Fibroblast of lung (primary cell): Measurements from ENCODE around the gene EPHB4. TPM values are rescaled to one million over a fixed set of nuclear protein-coding genes. Genes with fewer than 3 reads are reported as not detected.

Source experiments
- DNase-seq, 2 donors: peaks; one replicate each; pipeline versions ENCODE4 v3.0.0 to v3.0.0-alpha.2; 2010; ENCODE audit warnings: low read depth in 2 of 2
- H2AFZ ChIP-seq: 2 replicates; pipeline ENCODE4 v1.5.1; 2012; ENCODE audit warnings: low read length, control low read depth, inconsistent platforms
- H3K27ac ChIP-seq: 2 replicates; pipeline ENCODE4 v1.5.1; 2011; ENCODE audit warnings: low read length, control low read depth; ENCODE audit not compliant: insufficient read depth
- H3K27me3 ChIP-seq: 2 replicates; pipeline ENCODE4 v1.5.1; 2011; ENCODE audit warnings: mild to moderate bottlenecking, low read length; ENCODE audit not compliant: control insufficient read depth, insufficient read depth
- H3K36me3 ChIP-seq: 2 replicates; pipeline ENCODE4 v1.5.1; 2011; ENCODE audit warnings: low read length; ENCODE audit not compliant: control insufficient read depth, insufficient read depth
- H3K4me1 ChIP-seq: 2 replicates; pipeline ENCODE4 v1.5.1; 2011; ENCODE audit warnings: low read length; ENCODE audit not compliant: control insufficient read depth, insufficient read depth; ENCODE audit errors: extremely low read depth
- H3K4me2 ChIP-seq: 2 replicates; pipeline ENCODE4 v1.5.1; 2011; ENCODE audit warnings: low read length, control low read depth; ENCODE audit not compliant: insufficient read depth; ENCODE audit errors: extremely low read depth
- H3K4me3 ChIP-seq, 4 experiments: fragments of 200-600 bp in 1 of 4; sonication (generic) in 1 of 4; replicated peaks in 1 of 4; 2 replicates each; pipeline ENCODE4 v1.5.1; 2011 to 2016; ENCODE audit warnings: low read length in 4 of 4, low read depth in 3 of 4, mild to moderate bottlenecking in 3 of 4, control low read depth in 2 of 4, inconsistent platforms in 1 of 4, mixed read lengths in 1 of 4; ENCODE audit not compliant: insufficient read depth in 1 of 4; ENCODE audit errors: control extremely low read depth in 1 of 4
- H3K79me2 ChIP-seq: 2 replicates; pipeline ENCODE4 v1.5.1; 2012; ENCODE audit warnings: mild to moderate bottlenecking, low read length, inconsistent platforms; ENCODE audit not compliant: control insufficient read depth, insufficient read depth
- H3K9ac ChIP-seq: 2 replicates; pipeline ENCODE4 v1.5.1; 2011; ENCODE audit warnings: mild to moderate bottlenecking, low read length, control low read depth; ENCODE audit not compliant: insufficient read depth
- H3K9me3 ChIP-seq: 2 replicates; pipeline ENCODE4 v1.5.1; 2012; ENCODE audit warnings: low read depth, low read length; ENCODE audit not compliant: control insufficient read depth, insufficient read depth
- H4K20me1 ChIP-seq: 2 replicates; pipeline ENCODE4 v1.5.1; 2011; ENCODE audit warnings: low read length; ENCODE audit not compliant: control insufficient read depth, insufficient read depth; ENCODE audit errors: extremely low read depth
- CTCF ChIP-seq, 2 donors: IDR thresholded peaks in 1 of 2; conservative IDR thresholded peaks in 1 of 2; 1 replicate in 1 of 2; 2 replicates in 1 of 2; pipeline ENCODE4 v1.5.1; 2011 to 2012; ENCODE audit warnings: low read length in 2 of 2, control low read depth in 1 of 2, inconsistent platforms in 1 of 2, low read depth in 1 of 2, mild to moderate bottlenecking in 1 of 2
- EZH2 ChIP-seq: IDR thresholded peaks from 2 replicates; pipeline ENCODE4 v1.5.1; 2012; ENCODE audit warnings: low read length, control low read depth, mild to moderate bottlenecking; ENCODE audit errors: missing control alignments
- polyA plus RNA-seq, 2 donors: library from polyadenylated mRNA; depleted of rRNA in 1 of 2; stranded (reverse) in 1 of 2; unstranded in 1 of 2; fragments of >200 nt; gene quantifications; 2 replicates each; pipeline ENCODE4 v1.2.1, GENCODE V29; 2011 to 2012; ENCODE audit warnings: missing spikeins in 1 of 2
- total RNA-seq: library from RNA; depleted of rRNA; stranded (reverse); fragments of >200 nt; gene quantifications from 2 replicates; pipeline ENCODE4 v1.2.1, GENCODE V29; 2014

The EPHB4 gene
- total and polyA plus RNA-seq, 2 donors (not counting 1 experiment from before 2014, with no cell fraction given) = 28.5 to 98.8 TPM

- no peaks in the 10 kb centered on the region for H3K9me3 ChIP-seq
- no peaks in the 10 kb centered on the region for H3K36me3 ChIP-seq
- H3K4me2 ChIP-seq = no peak overlapping the region
- no peaks in the 10 kb centered on the region for H4K20me1 ChIP-seq
- no peak overlapping the region for H2AFZ ChIP-seq
- H3K9ac ChIP-seq = no peak overlapping the region
- TF ChIP-seq CTCF (conservative IDR thresholded peaks at IDR 0.05 in 1 of 2, IDR thresholded peaks at IDR 0.05 in 1 of 2; ENCODE audit: low read depth in 1 of 2, low read length in 2 of 2) = no peak
- TF ChIP-seq EZH2 = no peak
- DNase-seq = no peak
- H3K27me3 ChIP-seq = peaks cover 5% of the 10 kb centered on the region
- H3K4me3 ChIP-seq = no peak overlapping the region
- no peak overlapping the region for H3K27ac ChIP-seq
- no peaks in the 10 kb centered on the region for H3K4me1 ChIP-seq
- no peaks in the 10 kb centered on the region for H3K79me2 ChIP-seq
Observed at GRCh38 chr7:100759357-100760171, 67.8 kb downstream of the EPHB4 start.

GRCh38 chr7:100753750-100754149 lies 73.6 kb downstream of the EPHB4 start:
- Histone ChIP-seq H3K79me2 (no peaks in the 10 kb centered on the region), H3K27me3 (peaks cover 27% of the 10 kb centered on the region), H3K9ac (no peak overlapping the region), H4K20me1 (no peaks in the 10 kb centered on the region), H3K9me3 (no peaks in the 10 kb centered on the region), H3K4me3 (no peak overlapping the region), H3K4me2 (no peak overlapping the region), H3K27ac (no peak overlapping the region), H3K36me3 (no peaks in the 10 kb centered on the region), H2AFZ (no peak overlapping the region), H3K4me1 (no peaks in the 10 kb centered on the region)
- peak in 1 of 2 donors; percentile 54 for DNase-seq
- TF ChIP-seq CTCF (conservative IDR thresholded peaks at IDR 0.05 in 1 of 2, IDR thresholded peaks at IDR 0.05 in 1 of 2; ENCODE audit: low read depth in 1 of 2, low read length in 2 of 2) (no peak), EZH2 (no peak)

GRCh38 chr7:100752994-100753393 lies 74.3 kb downstream of the EPHB4 start:
- Histone ChIP-seq H3K27ac (no peak overlapping the region), H3K27me3 (peaks cover 22% of the 10 kb centered on the region), H3K79me2 (no peaks in the 10 kb centered on the region), H3K4me1 (no peaks in the 10 kb centered on the region), H3K9me3 (no peaks in the 10 kb centered on the region), H3K9ac (no peak overlapping the region), H3K36me3 (no peaks in the 10 kb centered on the region), H2AFZ (no peak overlapping the region), H3K4me3 (no peak overlapping the region), H4K20me1 (no peaks in the 10 kb centered on the region), H3K4me2 (no peak overlapping the region)
- DNase-seq = no peak
- TF ChIP-seq EZH2 = no peak
- no peak for TF ChIP-seq CTCF (conservative IDR thresholded peaks at IDR 0.05 in 1 of 2, IDR thresholded peaks at IDR 0.05 in 1 of 2; ENCODE audit: low read depth in 1 of 2, low read length in 2 of 2)

Other genes with a start within 250 kb of the EPHB4 start
- gene LRCH4, start 241.4 kb downstream of the EPHB4 start, total RNA-seq = 5.6 and 7.3 TPM in 2 replicates
- gene LRCH4, start 241.4 kb downstream of the EPHB4 start, polyA plus RNA-seq = 9.6 and 11.6 TPM in 2 replicates
- gene FBXO24, start 241.2 kb downstream of the EPHB4 start, total RNA-seq = 0.33 and 0.51 TPM in 2 replicates
- 0.23 and 0.32 TPM in 2 replicates for gene FBXO24, start 241.2 kb downstream of the EPHB4 start, polyA plus RNA-seq
- gene PCOLCE, start 225.2 kb downstream of the EPHB4 start, total RNA-seq = 116 and 128 TPM in 2 replicates
- gene PCOLCE, start 225.2 kb downstream of the EPHB4 start, polyA plus RNA-seq = 176 and 211 TPM in 2 replicates
- 3.9 and 5.9 TPM in 2 replicates for gene MOSPD3, start 215.0 kb downstream of the EPHB4 start, total RNA-seq
- gene MOSPD3, start 215.0 kb downstream of the EPHB4 start, polyA plus RNA-seq = 12.8 and 13.8 TPM in 2 replicates
- gene TFR2, start 186.0 kb downstream of the EPHB4 start, total RNA-seq = under 0.01 TPM in 1 of 2 replicates, not detected in the other
- 0.08 and 0.16 TPM in 2 replicates for gene TFR2, start 186.0 kb downstream of the EPHB4 start, polyA plus RNA-seq
- not detected in 2 replicates for gene ACTL6B, start 171.1 kb downstream of the EPHB4 start, total RNA-seq
- not detected in 2 replicates for gene ACTL6B, start 171.1 kb downstream of the EPHB4 start, polyA plus RNA-seq
- 64.5 and 85.2 TPM in 2 replicates for gene GNB2, start 153.8 kb downstream of the EPHB4 start, total RNA-seq
- 145 and 170 TPM in 2 replicates for gene GNB2, start 153.8 kb downstream of the EPHB4 start, polyA plus RNA-seq
- gene GIGYF1, start 133.3 kb downstream of the EPHB4 start, total RNA-seq = 14.4 and 15.9 TPM in 2 replicates
- 3.8 and 4.0 TPM in 2 replicates for gene GIGYF1, start 133.3 kb downstream of the EPHB4 start, polyA plus RNA-seq
- gene POP7, start 121.4 kb downstream of the EPHB4 start, total RNA-seq = 31.1 and 31.9 TPM in 2 replicates
- 19.4 and 22.9 TPM in 2 replicates for gene POP7, start 121.4 kb downstream of the EPHB4 start, polyA plus RNA-seq
- not detected in 2 replicates for gene EPO, start 107.1 kb downstream of the EPHB4 start, total RNA-seq
- not detected in 2 replicates for gene EPO, start 107.1 kb downstream of the EPHB4 start, polyA plus RNA-seq
- gene ZAN, start 93.9 kb downstream of the EPHB4 start, total RNA-seq = not detected in 2 replicates
- not detected in 2 replicates for gene ZAN, start 93.9 kb downstream of the EPHB4 start, polyA plus RNA-seq
- 13.4 and 18.5 TPM in 2 replicates for gene SLC12A9, start 25.2 kb upstream of the EPHB4 start, total RNA-seq
- gene SLC12A9, start 25.2 kb upstream of the EPHB4 start, polyA plus RNA-seq = 6.6 and 7.1 TPM in 2 replicates
- gene TRIP6, start 39.9 kb upstream of the EPHB4 start, total RNA-seq = 61.9 and 96.1 TPM in 2 replicates
- 76.2 and 89.8 TPM in 2 replicates for gene TRIP6, start 39.9 kb upstream of the EPHB4 start, polyA plus RNA-seq
- gene SRRT, start 47.6 kb upstream of the EPHB4 start, total RNA-seq = 29.3 and 32.0 TPM in 2 replicates
- gene SRRT, start 47.6 kb upstream of the EPHB4 start, polyA plus RNA-seq = 33.7 and 56.9 TPM in 2 replicates
- 4.0 and 7.7 TPM in 2 replicates for gene UFSP1, start 62.2 kb upstream of the EPHB4 start, total RNA-seq
- 0.53 and 1.1 TPM in 2 replicates for gene UFSP1, start 62.2 kb upstream of the EPHB4 start, polyA plus RNA-seq
- gene ACHE, start 68.4 kb upstream of the EPHB4 start, total RNA-seq = under 0.01 and 0.26 TPM in 2 replicates
- gene ACHE, start 68.4 kb upstream of the EPHB4 start, polyA plus RNA-seq = 0.07 and 0.11 TPM in 2 replicates
- gene MUC3A, start 122.0 kb upstream of the EPHB4 start, total RNA-seq = not detected in 2 replicates
- gene MUC3A, start 122.0 kb upstream of the EPHB4 start, polyA plus RNA-seq = 0.02 TPM in 1 of 2 replicates, not detected in the other
- 0.50 and 0.51 TPM in 2 replicates for gene MUC12, start 142.0 kb upstream of the EPHB4 start, total RNA-seq
- gene MUC12, start 142.0 kb upstream of the EPHB4 start, polyA plus RNA-seq = 0.95 and 1.6 TPM in 2 replicates
- not detected in 2 replicates for gene MUC17, start 192.6 kb upstream of the EPHB4 start, total RNA-seq
- not detected in 2 replicates for gene MUC17, start 192.6 kb upstream of the EPHB4 start, polyA plus RNA-seq